ENCODE data around the gene CARS1.

GRCh38 chr11:2995893-2996554 is 61.2 kb downstream of the CARS1 start:
- TF ChIP-seq CTCF (IDR thresholded peaks at IDR 0.05): no peak
- no peak for TF ChIP-seq POLR2A (IDR thresholded peaks at IDR 0.05)

Data from body of pancreas (tissue), 4 donors.